ENCODE results near the gene C1orf52.
"Not testable (repeated sequence)": the region's sequence is repeated elsewhere in the genome, so short reads cannot be mapped to it uniquely, and the experiment has no call there.

C1orf52 gene

DNA sequence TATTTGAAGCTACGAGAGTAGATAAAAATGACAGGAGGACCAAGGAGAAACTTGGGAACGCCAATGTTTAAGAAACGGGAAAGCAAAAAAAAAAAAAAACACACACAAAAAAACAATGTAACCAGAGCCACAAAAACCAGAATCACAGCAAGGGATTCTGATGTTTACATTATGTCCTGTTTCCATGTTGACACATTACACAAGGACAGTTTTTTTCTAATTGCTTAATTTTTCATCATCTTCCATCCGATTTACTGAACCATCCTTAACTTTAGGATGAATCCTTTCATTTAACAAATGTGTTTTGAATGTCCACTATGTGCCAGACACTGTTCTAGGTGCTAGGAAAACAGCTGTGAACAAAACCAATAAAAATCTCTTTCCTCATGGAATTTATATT, 18.3 kb upstream of the C1orf52 start:
- no peak for DNase-seq (ENCODE audit: low spot score)

DNA sequence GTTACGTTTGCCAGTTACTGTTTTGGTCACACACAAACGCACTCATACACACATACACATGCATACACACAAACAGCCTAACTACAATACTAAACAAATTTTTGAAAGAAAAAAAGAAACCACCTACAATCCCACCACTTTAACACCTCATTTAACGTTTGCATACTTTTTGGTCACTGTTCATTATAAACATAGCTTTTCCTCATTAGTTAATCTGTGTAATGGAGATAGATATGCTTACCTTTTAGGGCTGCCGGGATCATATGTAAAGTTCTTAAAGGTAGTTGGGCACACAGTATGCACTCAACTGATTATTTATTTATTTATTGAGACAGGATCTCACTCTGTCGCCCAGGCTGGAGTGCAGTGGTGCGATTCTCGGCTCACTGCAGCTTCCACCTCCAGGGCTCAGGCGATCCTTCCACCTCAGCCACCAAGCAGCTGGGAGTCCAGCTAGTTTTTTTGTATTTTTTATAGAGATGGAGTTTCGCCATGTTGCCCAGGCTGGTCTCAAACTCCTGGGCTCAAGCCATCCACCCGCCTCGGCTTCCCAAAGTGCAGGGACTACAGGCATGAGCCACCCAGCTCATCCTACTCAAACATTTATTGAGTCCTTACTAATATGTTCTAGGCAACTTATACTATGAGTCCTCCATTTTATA, 17.6 kb upstream of the C1orf52 start:
- DNase-seq (ENCODE audit: low spot score), result no peak

DNA sequence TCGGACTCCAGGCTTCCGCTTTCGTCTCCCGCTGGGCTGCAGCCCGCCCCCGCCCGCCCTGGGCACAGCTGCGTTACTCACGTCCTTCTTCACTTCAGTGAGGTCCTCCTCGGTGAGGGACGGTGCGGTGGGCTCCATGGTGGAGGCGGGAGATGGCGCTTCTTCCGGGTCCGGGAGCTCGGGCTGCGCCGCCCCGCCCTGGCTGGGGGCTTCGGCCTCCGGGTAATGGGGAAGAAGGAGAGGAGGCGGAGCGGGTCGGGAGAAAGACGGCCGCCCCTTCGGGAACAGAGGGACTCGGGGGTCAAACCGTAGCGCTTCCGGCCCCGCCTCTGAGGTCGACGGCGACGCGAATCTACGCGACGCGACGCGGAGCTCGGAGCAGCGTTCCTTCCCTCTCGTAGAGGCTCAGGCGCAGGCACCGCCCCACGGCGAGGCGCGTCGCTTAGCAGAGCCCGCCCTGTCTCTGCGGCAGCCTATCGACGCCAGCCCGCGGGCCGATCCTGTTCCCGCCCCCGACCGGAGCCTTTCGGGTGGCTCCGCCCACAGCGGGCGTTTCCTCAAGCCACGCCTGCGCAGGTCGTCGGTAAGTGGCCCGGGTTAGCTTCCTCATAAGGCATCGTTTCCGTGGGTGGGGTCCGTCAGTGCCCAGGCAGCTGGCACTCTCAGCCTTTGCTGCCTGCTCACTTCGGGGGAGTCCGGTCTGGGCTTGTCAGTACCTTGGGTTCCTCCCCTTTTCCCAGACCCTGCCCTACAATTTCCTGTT, 16.9 kb upstream of the C1orf52 start, which contains the start of gene BCL10:
TSS of gene BCL10 (minus strand) at position 418 of the 763 bp plus-strand sequence. CDS start at position 138, 280 bp downstream.
- peak; percentile 98 for DNase-seq (ENCODE audit: low spot score)

DNA sequence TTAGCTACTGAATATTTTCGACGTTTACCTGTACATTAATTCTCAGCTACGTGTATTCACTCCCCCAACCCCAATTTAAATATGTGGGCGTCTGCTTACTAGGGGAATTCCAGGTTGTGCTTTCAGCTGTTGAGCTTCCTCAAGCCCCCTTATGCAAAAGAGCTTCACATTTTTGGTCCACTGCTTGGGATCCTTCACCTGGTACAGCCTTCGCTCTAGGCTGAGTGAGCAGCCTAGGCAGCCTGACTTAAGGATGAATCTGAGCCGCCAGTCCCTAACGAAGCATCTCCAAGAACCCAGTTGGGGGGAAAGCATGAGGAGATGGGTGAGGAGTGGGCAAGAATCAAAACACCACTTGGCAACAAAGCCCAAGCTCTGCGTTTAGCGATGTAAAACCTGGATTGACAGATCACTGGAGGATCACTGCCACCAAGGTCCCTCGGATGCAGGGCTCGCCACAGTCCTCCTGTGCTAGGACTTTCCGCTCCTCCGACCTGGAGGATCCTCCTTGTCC, 16.3 kb upstream of the C1orf52 start:
- DNase-seq (ENCODE audit: low spot score), result peak; percentile 81

- DNase-seq (ENCODE audit: low spot score), result peak; percentile 38
Observed at GRCh38 chr1:85274969-85275453, 15.5 kb upstream of the C1orf52 start.

GRCh38 chr1:85273397-85273796, 13.9 kb upstream of the C1orf52 start:
- DNase-seq (ENCODE audit: low spot score), result no peak

DNA sequence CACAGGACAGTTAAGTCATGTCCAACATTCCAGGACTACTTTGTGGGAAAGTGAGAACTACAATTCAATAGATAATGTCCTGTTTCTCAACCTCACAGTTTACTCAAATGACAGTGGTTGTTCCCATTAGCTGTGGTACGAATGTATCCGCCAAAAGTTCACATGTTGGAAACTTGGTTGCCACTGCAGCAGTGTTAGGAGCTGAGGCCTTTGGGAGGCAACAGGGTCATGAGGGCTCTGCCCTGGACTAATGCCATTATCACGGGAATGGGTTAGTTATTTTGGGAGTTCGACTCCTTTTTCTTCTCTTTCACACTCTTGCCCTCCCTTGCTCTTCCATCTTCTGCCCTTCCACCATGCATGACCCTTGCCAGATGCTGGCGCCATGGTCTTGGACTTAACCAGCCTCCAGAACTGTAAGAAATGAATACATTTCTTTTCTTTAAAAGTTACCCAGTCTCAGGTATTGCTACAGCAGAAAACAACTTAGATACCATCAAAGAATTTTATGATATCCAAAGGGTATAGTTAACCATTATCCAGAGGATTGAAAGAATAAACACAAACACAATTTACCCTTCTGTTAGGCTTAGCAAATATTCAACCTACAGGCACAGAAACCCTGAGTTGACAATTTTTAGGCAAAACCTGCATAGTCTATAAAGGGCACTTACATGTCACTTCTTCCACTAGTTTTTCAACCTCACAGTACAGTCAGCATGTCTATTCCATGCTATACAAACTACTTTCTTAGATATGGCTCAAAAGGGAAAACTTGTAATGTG, 9.5 kb upstream of the C1orf52 start:
- no peak for DNase-seq (ENCODE audit: low spot score)

DNA sequence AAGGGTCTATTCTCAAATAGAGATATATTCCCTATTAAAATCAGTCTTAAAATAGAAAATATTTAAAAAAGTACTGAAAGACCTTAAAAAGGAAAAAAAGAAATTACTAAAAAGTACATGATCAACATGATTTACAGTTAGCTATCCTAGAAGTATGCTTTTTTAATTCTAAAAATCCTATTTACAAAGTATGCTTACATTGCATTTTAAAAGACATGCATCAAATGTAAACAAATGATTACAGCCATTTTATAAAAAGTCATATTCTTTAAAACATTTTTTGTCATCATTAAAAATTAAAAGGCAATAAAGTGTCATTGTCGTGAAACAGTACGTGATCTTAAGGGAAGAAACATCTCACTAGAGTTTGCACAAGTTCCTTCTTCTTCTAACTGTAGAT, 7.9 kb upstream of the C1orf52 start:
- no peak for DNase-seq (ENCODE audit: low spot score)

DNA sequence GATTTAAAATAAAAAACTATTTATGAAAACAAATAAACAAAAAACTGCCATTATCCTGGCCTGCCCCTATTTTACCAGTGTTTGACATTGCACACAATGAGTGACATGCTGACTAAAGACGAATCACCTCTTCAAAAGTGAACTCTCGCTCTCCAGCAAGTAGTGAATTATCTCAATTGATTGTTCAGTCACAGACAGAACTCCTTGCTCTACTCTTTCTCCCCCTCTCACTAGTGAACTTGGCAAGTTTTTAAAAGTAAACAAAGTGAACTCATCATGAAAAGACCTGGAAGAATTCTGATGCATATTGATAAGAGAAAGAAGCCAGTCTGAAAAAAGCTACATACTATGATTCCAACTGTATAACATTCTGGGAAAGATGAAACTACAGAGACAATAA, 4.7 kb upstream of the C1orf52 start:
- DNase-seq (ENCODE audit: low spot score), result no peak

DNA sequence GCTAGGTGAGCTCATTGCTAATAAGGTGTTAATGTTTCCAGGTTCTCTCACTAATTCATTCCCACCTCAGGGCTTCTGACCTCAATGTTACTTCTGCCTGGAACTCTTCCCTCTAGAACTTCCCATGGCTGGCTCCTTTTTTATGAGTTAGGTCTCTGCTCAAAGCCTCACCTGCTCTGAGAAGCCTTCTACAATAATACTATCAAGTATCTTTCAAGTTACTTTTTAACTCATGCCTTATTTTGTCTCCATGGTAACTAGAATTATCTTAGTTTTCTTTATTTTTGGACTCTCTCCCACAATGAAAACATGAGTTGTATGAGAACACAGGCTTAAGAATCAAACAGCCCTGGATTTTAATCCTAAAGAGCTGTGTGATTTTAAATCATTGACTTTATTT, 3.5 kb upstream of the C1orf52 start:
- no peak for DNase-seq (ENCODE audit: low spot score)

- no peak for DNase-seq (ENCODE audit: low spot score)
Observed at GRCh38 chr1:85259912-85260274, 431 bp upstream of the C1orf52 start.

- DNase-seq (ENCODE audit: low spot score), result peak; percentile 53
Observed at GRCh38 chr1:85258536-85259117, 835 bp downstream of the C1orf52 start.

GRCh38 chr1:85249042-85249441, 10.4 kb downstream of the C1orf52 start:
- not testable (repeated sequence) for DNase-seq (ENCODE audit: low spot score)

DNA sequence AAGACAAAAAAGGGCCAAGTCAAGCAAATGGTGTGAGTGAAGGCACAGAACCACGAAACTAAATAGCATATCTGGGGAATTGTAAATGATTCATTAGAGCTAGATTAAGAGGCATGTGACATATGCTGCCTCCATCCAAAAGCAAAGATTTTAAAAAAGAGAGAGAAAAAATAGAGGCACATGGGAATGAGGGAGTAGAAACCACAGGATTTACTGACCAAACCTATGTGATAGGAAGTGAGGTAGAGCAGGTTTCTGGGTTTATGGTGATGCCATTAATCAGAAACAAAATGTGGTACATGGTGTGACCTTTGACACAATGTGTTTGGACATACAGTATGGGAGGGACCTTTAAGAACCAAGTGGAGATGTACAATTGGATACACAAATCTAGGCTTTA, 13.6 kb downstream of the C1orf52 start:
- DNase-seq (ENCODE audit: low spot score), result no peak

DNA sequence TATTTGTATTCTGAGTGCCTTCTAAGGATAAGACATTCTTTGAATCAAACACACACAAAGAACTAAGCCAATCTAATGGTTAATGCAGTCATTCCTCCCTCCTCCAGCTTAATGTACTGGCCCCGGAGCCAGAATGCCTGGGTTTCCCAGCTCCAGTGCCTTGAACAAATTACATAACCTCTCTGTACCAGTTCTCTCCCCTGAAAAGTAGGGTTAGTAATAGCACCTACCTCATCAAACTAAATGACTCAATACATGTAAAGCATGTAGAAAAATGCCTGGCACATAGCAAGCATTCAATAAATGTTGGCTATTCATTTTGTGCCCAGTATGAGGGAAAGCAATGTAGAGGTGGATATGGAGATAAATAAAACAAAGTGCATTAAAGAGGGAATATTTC, 14.0 kb downstream of the C1orf52 start:
- no peak for DNase-seq (ENCODE audit: low spot score)

- no peak for DNase-seq (ENCODE audit: low spot score)
Observed at GRCh38 chr1:85244271-85245061, 15.0 kb downstream of the C1orf52 start.

DNA sequence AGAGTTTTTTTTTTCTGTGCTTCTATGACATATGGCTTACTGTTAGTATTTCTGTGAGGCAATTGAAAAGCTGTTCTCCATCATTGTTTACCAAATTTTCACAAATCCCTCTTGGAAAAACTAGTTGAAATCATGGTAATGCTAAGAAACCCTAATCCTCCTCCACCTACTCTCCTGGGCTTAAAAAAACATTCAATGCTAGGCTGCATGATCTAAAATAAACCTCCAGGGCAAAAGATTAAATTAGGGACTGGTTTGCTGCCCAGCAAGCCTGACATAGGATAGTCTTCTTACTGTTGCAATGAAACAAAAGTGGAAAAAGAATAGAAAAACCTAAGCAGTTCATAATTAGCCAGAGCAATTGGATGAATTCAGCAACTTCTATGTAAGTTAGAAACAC, 16.1 kb downstream of the C1orf52 start:
- DNase-seq (ENCODE audit: low spot score), result no peak

DNA sequence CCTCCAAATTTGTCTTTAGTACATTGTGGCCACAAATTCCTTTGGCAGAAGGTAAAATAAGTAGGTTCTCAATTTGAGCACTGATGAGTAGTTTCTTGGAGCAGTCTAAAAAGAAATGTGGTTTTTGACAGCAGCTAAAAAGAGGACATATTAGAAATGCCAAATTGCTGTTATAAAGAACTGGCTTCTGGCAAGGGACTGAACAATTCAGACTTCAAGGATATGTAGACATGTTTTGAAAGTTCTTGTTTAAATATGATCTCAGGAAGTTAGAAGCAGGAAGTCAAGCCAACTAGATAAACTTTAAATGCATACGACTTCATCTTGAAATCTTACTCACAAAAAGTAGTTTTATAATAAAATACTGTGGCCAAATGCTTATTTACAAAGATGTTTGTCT, 18.8 kb downstream of the C1orf52 start:
- no peak for DNase-seq (ENCODE audit: low spot score)

DNA sequence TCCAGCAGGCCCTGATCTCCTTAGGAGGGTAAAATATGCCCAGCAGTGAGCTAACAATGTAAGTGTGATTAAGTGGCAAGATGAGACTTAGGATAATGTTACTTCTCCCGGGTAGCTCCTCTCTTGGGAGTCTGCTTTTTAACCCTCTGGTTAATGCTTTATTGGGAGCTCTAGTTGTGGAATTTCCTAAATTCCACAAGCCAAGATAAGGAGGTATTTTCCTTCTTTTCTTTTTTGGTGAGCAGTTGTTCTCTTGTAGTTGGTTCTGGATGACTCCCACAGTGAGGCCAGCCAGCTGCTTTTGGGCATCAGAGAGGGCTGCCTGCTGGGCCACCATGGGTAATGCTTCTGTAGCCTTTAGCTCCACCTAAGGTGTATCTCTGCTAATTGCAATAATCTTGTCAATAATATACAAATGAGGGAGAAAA, 19.3 kb downstream of the C1orf52 start:
- DNase-seq (ENCODE audit: low spot score), result peak; percentile 46

GRCh38 chr1:85237613-85238012, 21.8 kb downstream of the C1orf52 start:
- no peak for DNase-seq (ENCODE audit: low spot score)

- DNase-seq (ENCODE audit: low spot score), result peak; percentile 43
Observed at GRCh38 chr1:85230305-85230977, 29.0 kb downstream of the C1orf52 start.

Measured in NAMALWA (cell line).